ENCODE measurements around the gene GSTM4. TPM values are rescaled to one million over a fixed set of nuclear protein-coding genes. Genes with fewer than 3 reads are reported as not detected.
"Not testable (repeated sequence)": the region's sequence is repeated elsewhere in the genome, so short reads cannot be mapped to it uniquely, and the experiment has no call there.

GSTM4 gene
- polyA plus RNA-seq, 1 donor from 2014 or later: 0.71 TPM

DNA sequence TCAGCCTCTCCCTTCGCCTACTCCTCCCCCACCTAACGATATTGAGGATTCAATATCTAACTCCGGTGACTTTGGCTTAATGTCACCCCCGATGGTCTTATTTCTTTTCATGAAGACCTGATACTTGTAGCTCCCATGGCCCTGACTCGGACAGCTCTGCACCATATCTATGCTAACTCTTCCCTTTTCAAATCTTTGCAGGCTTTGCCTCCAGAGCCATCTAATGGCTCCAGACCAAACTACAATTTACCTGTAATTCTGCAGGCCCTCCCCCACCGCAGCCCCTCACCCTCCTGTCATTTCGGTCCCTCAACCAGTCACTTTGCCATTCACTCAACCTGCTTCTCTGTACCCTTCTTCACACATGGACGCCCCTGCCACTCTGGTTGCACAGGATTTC is 48.3 kb downstream of the GSTM4 start:
- H3K27ac ChIP-seq (ENCODE audit: low read length): no peak overlapping the region
- no peaks in the 10 kb centered on the region for H3K79me2 ChIP-seq (replicated peaks; ENCODE audit: insufficient read depth, low read length)
- no peaks in the 10 kb centered on the region for H3K27me3 ChIP-seq (ENCODE audit: insufficient read depth, low read depth, low read length)
- H3K4me2 ChIP-seq (ENCODE audit: low read length): no peak overlapping the region
- no peak overlapping the region for H3K4me3 ChIP-seq (ENCODE audit: low read length)
- H3F3A ChIP-seq (ENCODE audit: insufficient read depth, low read length, poor library complexity, severe bottlenecking): no peaks in the 10 kb centered on the region
- H2AFZ ChIP-seq (ENCODE audit: low read depth, low read length): no peak overlapping the region
- H4K20me1 ChIP-seq (ENCODE audit: insufficient read depth): no peaks in the 10 kb centered on the region
- no peaks in the 10 kb centered on the region for H3K9me2 ChIP-seq (ENCODE audit: insufficient read depth, low read length)
- H3K36me3 ChIP-seq (ENCODE audit: insufficient read depth, low read length): no peaks in the 10 kb centered on the region
- TF ChIP-seq EP300 (conservative IDR thresholded peaks at IDR 0.05; ENCODE audit: poor library complexity, severe bottlenecking) (no peak), SMC3 (conservative IDR thresholded peaks at IDR 0.05; ENCODE audit: poor library complexity) (no peak), POLR2AphosphoS5 (IDR thresholded peaks at IDR 0.05) (no peak), REST (IDR thresholded peaks at IDR 0.05; ENCODE audit: borderline replicate concordance) (no peak), MXI1 (conservative IDR thresholded peaks at IDR 0.05; ENCODE audit: poor library complexity, severe bottlenecking) (no peak), RAD21 (conservative IDR thresholded peaks at IDR 0.05) (no peak), EZH2 (IDR thresholded peaks at IDR 0.05; ENCODE audit: borderline replicate concordance, insufficient read depth, low read length, poor library complexity, severe bottlenecking) (no peak), TAF1 (IDR thresholded peaks at IDR 0.05; ENCODE audit: low read depth) (no peak)
- TF ChIP-seq, protein P1, sequence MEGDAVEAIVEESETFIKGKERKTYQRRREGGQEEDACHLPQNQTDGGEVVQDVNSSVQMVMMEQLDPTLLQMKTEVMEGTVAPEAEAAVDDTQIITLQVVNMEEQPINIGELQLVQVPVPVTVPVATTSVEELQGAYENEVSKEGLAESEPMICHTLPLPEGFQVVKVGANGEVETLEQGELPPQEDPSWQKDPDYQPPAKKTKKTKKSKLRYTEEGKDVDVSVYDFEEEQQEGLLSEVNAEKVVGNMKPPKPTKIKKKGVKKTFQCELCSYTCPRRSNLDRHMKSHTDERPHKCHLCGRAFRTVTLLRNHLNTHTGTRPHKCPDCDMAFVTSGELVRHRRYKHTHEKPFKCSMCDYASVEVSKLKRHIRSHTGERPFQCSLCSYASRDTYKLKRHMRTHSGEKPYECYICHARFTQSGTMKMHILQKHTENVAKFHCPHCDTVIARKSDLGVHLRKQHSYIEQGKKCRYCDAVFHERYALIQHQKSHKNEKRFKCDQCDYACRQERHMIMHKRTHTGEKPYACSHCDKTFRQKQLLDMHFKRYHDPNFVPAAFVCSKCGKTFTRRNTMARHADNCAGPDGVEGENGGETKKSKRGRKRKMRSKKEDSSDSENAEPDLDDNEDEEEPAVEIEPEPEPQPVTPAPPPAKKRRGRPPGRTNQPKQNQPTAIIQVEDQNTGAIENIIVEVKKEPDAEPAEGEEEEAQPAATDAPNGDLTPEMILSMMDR (IDR thresholded peaks at IDR 0.05; ENCODE audit: poor library complexity, severe bottlenecking): no peak
- no peaks in the 10 kb centered on the region for H3K9me3 ChIP-seq (ENCODE audit: low read length)
- no peak overlapping the region for H3K9ac ChIP-seq (ENCODE audit: low read length)

DNA sequence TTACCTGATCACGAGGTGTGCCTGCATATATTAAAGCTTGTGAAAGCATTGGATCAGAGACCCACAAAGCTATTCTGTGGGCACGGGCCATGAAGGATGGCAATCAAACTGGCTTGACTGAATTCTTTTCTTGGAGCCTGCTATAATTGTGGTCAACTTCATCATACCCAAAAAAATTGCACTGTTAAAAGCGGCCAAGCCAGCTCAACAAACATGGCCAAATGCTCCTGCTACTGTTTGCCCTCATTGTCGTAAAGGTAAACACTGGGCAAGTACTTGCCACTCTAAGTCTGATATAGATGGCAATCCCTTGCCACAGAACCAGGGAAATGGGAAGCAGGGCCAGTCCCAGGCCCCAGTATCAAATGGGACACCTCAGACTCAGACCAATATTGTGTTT is 49.5 kb downstream of the GSTM4 start:
- Histone ChIP-seq H2AFZ (ENCODE audit: low read depth, low read length) (no peak overlapping the region), H3K9me3 (ENCODE audit: low read length) (no peaks in the 10 kb centered on the region), H3K27ac (ENCODE audit: low read length) (no peak overlapping the region), H4K20me1 (ENCODE audit: insufficient read depth) (no peaks in the 10 kb centered on the region), H3K36me3 (ENCODE audit: insufficient read depth, low read length) (no peaks in the 10 kb centered on the region), H3K27me3 (ENCODE audit: insufficient read depth, low read depth, low read length) (no peaks in the 10 kb centered on the region), H3K9me2 (ENCODE audit: insufficient read depth, low read length) (no peaks in the 10 kb centered on the region), H3K4me3 (ENCODE audit: low read length) (no peak overlapping the region), H3K79me2 (replicated peaks; ENCODE audit: insufficient read depth, low read length) (no peaks in the 10 kb centered on the region), H3F3A (ENCODE audit: insufficient read depth, low read length, poor library complexity, severe bottlenecking) (no peaks in the 10 kb centered on the region), H3K4me2 (ENCODE audit: low read length) (no peak overlapping the region), H3K9ac (ENCODE audit: low read length) (no peak overlapping the region)
- TF ChIP-seq TAF1 (IDR thresholded peaks at IDR 0.05; ENCODE audit: low read depth): no peak
- no peak for TF ChIP-seq EZH2 (IDR thresholded peaks at IDR 0.05; ENCODE audit: borderline replicate concordance, insufficient read depth, low read length, poor library complexity, severe bottlenecking)
- TF ChIP-seq MXI1 (conservative IDR thresholded peaks at IDR 0.05; ENCODE audit: poor library complexity, severe bottlenecking): no peak
- no peak for TF ChIP-seq EP300 (conservative IDR thresholded peaks at IDR 0.05; ENCODE audit: poor library complexity, severe bottlenecking)
- TF ChIP-seq, protein P1 (IDR thresholded peaks at IDR 0.05; ENCODE audit: poor library complexity, severe bottlenecking): no peak
- no peak for TF ChIP-seq RAD21 (conservative IDR thresholded peaks at IDR 0.05)
- TF ChIP-seq SMC3 (conservative IDR thresholded peaks at IDR 0.05; ENCODE audit: poor library complexity): no peak
- no peak for TF ChIP-seq POLR2AphosphoS5 (IDR thresholded peaks at IDR 0.05)
- TF ChIP-seq REST (IDR thresholded peaks at IDR 0.05; ENCODE audit: borderline replicate concordance): no peak

DNA sequence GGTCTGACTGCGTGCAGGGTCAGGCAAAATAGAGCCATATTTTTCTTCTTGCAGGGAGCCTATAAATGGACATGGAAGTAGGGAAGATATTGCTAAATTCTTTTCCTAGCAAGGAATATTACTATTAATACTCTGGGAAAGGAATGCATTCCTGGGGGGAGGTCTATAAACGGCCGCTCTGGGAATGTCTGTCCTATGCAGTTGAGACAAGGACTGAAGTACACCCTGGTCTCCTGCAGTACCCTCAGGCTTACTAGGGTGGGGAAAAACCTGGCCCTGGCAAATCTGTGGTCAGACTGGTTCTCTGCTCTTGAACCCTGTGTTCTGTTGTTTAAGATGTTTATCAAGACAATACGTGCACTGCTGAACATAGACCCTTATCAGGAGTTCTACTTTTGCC is 53.0 kb downstream of the GSTM4 start:
- H3K4me3 ChIP-seq (ENCODE audit: low read length); H3K27ac ChIP-seq (ENCODE audit: low read length); H3F3A ChIP-seq (ENCODE audit: insufficient read depth, low read length, poor library complexity, severe bottlenecking); H3K27me3 ChIP-seq (ENCODE audit: insufficient read depth, low read depth, low read length); H2AFZ ChIP-seq (ENCODE audit: low read depth, low read length); H4K20me1 ChIP-seq (ENCODE audit: insufficient read depth); H3K9me3 ChIP-seq (ENCODE audit: low read length); H3K79me2 ChIP-seq (replicated peaks; ENCODE audit: insufficient read depth, low read length); H3K9me2 ChIP-seq (ENCODE audit: insufficient read depth, low read length); H3K9ac ChIP-seq (ENCODE audit: low read length); H3K36me3 ChIP-seq (ENCODE audit: insufficient read depth, low read length); H3K4me2 ChIP-seq (ENCODE audit: low read length): not testable (repeated sequence)
